HK-2 (cell line): ENCODE results near the gene STX1A.

ENCODE experiments used
- DNase-seq: peaks from one replicate; pipeline ENCODE4 v3.0.0-alpha.2; 2018; ENCODE audit not compliant: unreplicated experiment

STX1A gene

DNA sequence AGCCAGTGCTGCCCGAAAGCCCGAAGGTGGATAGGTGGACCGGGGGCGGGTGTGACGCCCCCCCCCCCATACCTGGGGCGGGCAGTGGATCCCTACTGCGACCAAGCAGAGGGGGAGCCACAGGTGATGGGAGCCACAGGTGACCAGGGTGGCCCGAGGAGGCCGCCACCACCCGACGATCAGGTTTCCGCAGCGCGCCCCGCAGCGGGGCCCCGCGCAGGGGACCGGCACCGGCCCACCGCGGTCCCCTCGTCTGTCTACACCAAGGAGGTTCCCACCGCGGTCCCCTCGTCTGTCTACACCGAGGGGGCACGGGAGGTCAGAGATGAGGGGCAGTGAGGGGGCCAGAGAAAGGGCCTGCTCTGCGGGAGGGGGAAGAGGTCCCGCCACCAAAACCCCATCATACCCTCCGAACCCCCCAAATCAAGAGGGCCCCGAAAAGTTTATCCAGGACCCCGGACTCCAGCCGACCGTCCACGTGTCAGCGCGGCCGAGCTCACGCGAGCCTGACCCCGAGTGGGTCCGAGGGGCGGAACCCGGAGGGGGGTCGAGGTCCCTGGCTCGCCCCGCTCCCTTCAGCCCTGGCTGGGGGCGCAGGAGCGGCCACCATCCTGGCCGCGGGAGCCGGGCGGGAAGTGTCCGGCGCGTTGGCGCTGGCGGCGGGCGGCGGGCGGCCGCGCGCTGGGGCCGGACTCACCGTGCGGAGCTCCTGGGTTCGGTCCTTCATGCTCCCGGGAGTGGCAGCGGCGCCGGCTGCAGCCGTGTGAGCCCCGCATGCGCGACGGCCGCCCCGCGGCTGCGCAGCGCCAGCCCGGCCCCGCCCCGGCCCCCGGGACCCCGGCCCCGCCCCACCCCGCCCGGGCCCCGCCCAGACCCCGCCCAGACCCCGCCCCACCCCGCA, at the start of gene STX1A:
Gene STX1A (minus strand): TSS at position 765 of the 901 bp plus-strand sequence. CDS start 38 bp downstream, at position 727.
- DNase-seq = peak; percentile 76

DNA sequence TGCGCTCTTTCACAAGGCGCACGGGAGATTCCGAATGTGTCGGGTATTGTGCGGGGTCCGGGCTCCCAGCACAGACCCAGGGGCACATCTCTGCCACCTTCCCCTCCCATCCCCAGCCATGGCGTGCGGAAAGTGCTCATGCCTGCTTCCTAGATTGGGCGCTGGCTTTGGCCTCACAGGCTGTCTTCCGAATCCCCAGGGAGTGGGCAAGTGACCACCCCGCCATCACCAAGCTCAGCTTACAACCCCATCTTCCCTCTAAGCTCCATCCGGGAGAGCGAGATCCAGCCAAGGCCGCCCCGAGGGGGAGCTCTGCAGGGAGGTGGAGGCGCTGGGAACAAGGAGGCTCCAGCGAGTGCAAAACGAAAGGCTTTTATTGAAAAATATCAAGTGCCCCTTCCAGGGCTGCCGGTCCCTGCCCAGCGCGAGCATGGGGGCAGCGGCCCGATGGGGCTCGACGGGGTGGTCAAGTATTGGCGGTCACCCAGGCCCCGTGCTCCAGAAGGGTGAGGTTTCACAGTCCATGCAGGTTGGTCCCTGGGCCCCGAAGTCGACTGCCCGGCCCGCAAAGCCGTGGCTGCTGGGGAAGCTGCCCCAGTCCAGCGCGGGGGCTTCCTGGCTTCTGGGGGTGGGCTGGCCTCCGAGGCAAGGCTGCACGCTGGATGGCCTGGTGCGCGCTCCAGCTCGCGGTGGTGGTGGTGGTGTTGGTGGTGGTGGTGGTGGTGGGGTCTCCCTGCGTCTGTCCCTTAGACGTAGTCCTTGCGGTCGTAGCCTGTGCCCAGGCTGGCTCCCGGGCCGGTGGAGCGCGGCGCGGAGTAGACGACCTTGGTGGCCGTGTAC, 49.4 kb upstream of the STX1A start:
- DNase-seq = no peak

DNA sequence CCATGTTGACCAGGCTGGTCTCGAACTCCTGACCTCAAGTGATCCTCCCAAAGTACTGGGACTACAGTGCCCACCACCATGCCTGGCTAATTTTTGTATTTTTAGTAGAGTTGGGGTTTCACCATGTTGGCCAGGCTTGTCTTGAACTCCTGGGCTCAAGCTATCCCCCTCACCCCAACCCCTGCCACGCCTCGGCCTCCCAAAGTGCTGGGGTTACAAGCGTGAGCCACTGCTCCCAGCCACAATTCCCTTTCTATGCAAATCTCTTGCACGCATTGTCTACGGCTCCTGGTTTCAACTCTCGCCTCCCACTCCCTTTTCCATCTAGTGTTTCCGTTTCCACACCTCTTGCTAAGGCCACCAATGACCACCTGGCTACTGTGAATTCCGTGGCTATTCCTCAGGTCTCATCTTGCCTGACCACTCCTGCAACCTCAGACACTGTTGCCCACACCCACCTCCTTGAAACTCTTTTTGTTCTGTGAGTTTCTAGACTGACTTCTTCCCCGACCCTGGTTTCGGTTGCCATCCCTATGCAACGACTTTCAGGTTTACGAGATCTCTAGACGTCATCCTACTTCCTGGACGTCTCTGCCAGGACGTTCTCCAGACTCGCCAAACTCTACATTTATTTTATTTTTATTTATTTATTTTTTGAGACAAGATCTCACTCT, 47.2 kb upstream of the STX1A start:
- no peak for DNase-seq

DNA sequence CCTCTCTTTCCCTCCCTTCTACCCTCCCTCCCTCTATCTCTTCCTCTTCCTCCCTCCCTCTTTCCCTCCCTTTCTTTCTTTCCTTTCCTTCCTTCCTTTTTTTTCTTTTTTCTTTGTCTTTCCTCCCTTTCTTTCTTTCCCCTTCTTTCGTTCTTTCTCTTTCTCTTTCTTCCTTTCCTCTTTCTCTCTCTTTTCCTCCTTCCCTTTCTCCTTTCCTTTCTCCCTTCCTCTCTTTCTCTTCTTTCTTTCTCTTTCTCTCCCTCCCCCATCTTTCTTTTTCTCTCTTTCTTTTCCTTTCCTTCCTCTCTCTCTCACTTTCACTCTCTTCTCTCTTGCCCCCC, 43.2 kb upstream of the STX1A start:
- DNase-seq = no peak

DNA sequence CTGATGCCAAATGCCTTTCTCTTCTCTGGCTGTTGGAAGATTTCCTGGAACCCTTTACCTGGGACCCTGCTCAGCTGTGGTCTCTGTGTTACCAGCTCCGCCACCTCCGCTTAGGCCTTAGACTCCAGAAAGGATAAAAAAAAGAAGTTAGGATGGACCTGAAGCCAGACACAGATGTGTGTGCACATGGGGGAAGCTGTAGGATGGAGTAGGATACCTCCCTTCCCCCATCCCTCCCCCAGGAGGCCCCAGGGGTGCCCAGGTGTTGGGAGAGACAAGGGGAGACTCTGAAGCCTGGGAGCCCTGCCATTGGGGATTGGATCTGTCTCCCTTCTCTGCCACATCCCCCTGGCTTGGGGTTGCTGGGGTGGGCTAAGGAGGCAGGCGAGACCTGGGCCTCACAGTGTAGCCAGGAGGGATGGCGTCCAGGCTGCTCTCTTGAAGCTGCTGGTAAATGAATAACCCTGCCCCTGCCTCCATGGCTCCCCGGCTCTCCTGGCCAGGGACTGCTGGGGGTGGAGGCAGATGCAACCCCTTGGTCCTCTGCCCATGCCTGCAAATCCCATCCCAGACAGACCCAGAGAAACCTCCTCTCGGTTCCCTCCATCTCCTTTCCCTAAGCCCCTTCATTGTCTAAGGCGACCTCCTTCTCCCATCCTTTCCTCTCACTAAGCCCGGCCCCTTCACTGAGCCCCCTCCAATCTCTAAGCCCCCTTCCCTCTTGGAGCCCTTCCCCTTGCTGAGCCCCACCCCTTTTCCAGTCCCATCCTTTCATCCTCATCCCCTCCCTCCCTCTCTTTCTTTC, 42.6 kb upstream of the STX1A start:
- DNase-seq = no peak

DNA sequence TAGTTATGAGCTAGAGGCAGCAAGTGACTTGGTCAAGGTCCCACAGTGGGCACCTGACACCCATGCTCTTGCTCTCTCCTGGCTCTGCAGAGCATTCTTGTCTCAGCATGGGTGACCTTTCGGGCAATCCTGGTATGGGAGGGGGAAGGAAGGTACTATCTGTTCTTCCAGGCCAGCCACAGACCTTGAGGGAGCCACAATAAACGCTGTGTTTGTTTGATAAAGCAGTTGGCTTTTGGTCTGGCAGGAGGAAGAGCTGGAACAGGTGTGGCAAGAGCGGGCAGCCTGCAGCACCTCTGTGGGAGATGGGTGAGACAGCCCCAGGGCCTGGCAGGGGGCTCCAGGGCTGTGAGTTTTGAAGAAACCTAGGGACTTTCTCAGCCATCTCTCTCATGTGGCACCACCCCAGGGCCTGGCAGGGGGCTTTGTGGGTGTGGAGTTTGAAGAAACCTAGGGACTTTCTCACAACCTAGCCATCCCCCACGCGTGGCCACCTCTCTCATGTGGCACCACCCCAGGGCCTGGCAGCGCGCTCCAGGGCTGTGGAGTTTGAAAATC, 39.2 kb upstream of the STX1A start:
- DNase-seq = no peak

DNA sequence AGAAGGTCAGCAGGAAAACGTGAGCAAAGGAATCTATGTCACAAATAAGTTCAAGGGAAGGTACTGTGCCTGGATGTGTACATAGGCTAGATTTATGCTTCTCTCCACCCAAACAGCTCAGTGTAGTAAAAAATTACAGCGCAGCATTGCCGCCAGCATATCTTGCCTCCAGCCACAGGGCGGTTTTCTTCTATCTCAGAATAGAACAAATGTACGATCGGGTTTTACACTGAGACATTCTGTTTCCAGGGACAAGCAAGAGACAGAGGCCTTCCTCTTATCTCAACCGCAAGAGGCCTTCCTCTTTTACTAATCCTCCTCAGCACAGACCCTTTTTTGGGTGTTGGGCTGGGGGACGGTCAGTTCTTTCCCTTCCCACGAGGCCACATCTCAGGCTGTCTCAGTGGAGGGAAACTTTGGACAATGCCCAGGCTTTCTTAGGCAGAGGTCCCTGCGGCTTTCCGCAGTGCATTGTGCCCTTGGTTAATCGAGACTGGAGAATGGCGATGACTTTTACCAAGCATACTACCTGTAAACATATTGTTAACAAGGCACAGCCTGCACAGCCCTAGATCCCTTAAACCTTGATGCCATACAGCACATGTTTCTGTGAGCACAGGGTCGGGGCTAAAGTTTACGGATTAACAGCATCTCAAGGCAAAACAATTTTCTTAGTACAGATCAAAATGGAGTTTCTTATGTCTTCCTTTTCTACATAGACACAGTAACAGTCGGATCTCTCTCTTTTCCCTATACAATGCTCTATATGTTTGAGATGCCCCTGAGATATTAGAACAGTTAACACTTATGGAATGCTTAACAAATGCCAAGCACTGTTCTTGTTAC, 30.7 kb upstream of the STX1A start:
- no peak for DNase-seq

DNA sequence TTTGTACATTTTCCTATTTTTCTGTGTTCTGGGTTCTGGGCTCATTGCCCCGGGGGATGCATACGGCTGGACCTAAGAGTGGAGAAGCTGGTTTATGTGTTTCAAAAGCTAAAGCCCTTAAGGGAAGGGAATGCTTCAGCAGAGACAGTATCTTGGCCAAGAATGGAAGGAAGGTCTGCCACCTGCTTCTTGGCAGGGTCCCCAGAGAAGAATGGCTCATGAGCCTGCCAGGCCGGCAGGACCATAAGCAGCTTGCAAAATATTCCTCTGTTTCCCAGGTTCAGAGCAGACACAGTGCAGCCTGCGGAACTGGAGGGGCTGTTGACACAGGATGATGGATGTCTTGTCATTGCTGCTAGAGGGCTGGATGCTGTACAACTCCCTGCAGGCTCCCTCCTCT, 26.9 kb upstream of the STX1A start:
- no peak for DNase-seq

DNA sequence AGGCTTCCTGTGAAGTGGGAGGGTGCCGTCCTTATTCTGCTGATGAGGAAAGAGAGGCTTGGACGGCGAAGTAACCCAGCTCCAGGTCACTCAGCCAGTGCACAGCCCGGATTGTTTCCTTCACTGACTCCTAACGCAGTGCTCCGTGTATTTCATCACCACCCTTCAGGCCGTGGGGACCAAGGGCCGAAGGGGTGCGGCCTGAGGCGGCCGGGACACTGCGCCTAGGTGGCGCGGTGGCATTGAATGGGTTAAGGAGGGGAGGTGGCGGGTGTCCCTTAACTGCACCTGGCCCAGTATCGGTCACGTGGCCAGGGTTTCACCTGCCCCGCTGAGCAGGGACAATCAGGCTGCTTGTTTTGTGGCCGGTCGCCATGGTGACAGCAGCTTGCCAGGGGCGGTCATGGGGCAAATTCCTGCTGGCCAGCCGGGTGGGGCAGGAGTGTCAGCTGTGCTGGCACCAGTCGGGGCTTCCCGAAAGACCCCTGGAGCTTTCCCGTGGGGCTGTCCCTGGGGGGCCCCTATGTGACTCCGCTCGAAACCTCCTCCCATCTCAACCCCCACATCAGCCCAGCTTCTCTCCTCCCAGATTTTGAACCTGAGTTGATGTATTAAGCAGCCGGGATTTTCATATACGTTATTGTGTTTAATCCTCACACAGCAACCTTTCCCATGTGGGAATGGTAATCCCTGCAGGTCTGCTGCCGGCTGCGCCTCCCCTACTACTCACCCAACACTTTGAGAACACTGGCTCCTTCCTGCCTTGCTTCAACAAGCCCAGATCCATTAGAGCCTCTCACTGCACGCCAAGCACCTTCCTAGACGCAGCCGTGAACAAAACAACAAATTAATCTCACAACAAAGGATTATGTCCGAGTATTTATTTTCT, 23.5 kb upstream of the STX1A start:
- DNase-seq = peak; percentile 72

DNA sequence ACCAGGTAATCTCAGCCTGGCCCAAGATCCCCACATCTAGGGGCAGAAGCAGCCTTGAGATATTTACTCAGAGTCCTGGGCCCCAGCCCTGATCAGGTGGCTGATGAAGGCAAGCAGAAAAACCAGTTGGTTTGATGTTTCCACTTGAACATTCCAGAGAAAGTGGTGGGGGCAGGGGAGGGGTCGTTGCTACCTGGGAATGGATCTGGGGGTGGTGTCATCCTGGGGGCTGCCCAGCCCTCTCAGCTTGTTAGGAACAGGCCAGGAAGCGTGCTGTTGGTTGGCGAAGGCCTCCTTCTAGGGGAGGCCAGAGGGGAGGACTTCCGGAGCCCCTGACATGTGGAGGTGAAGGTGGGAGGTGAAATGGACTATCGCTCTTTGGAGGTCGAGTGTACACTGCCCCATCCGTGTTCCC, 22.9 kb upstream of the STX1A start:
- no peak for DNase-seq

DNA sequence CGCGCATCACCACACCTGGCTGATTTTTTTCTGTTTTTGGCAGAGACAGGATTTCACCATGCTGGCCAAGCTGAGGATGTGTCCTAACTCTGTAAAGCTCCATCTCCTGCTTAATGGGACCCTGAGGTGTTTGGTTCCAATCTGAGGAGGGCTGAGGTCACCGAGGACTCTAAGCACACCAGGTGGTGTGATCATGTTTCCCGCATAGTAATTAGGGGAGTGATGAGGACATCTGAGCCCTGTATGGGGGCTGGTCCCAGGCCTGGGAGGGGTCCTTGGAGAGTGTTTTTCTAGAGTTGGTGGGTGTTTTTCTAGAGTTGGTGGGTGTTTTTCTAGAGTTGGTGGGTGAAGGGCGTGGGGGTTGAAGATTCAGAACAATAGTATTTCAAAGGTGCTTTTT, 22.1 kb upstream of the STX1A start:
- no peak for DNase-seq

DNA sequence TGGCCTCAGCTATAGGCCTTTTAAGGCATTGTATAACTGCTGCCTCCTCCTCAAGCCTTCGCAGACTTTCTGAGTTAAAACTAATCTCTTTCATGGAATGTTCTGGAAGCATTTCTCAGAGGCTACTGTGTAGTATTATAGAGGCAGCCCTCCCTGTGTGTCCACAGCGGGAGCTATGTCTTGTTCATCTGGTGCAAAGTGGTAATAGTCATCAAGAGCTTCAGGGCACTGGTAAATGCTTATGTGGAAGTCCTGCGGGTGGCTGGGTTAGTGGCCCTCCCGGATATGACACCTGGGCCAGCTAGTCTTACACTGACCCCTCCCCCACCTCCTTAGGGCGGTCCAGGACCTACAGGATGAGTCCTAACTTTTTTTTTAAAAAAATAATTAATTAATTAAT, 21.3 kb upstream of the STX1A start:
- DNase-seq = no peak

DNA sequence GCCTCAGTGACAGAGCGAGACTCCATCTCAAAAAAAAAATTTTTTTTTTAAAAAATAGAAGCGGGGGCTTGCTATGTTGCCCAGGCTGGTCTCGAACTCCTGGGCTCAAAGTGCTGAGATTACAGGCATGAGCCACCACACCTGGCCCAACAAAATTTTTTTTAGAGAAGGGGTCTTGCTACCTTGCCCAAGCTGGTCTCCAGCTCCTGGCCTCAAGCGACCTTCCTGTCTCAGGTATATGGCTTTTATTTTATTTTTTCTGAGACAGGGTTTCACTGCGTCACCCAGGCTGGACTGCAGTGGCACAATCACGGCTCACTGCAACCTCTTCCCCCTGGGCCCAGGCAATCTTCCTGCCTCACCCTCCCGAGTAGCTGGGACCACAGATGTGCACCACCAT, 20.7 kb upstream of the STX1A start:
- DNase-seq = no peak

DNA sequence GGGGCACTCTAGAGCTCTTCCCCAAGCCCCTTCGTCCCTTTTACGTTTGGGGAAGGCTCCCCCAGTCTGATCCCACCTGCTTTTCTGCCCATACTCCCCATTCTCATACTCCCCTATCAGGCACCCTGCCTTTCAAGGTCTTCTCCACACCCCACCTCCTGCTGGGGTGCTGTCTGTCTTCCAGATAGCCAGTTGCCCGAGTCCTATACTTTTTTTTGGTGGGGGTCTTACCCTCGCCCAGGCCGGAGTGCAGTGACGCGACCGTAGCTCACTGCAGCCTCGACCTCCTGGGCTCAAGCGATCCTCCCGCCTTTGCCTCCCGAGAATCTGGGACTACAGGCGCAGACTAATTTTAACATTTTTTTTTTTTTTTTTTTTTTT, 19.9 kb upstream of the STX1A start:
- DNase-seq = no peak

DNA sequence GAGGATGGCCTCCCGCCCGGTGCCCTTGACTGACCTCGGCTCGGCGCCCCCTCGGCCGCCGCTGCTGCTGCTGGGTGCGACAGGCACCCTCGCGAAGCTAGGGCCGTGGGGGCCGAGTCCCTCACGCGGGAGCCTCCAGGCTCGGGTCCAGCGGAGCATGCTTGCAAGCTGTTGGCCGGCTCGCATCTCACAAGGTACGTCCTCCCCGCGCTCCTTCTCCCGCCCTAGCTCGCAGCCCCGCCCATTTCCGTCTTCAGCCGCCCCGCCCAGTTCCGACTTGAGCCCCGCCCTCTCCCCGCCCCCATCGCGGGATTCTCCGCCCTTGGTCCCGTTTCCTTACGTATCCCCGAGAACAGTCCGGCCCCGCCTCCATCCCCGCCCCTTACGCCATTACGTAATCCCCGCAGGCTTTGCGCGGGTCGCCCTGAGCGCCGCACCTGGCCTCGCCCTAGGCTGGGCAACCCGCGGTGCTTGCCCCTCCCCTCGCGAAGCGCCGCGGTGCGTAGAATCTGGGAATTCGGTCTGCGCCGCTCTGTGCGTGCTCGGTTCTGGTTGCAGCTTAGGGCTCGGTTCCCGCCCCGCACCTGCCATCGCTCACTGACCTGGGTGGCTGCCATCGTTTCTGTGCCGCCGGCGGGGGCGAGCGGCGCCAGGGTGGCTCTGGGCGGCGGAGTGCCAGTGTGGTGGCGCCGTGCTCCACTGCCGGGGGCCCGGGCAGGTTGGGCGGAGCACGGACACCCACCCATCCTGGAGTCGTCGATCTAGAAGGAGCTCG, 19.3 kb upstream of the STX1A start, which contains the start of gene ABHD11:
Gene ABHD11 (minus strand): TSS at position 191 of the 775 bp plus-strand sequence. CDS start 32 bp downstream, at position 159.
- peak; percentile 99 for DNase-seq

DNA sequence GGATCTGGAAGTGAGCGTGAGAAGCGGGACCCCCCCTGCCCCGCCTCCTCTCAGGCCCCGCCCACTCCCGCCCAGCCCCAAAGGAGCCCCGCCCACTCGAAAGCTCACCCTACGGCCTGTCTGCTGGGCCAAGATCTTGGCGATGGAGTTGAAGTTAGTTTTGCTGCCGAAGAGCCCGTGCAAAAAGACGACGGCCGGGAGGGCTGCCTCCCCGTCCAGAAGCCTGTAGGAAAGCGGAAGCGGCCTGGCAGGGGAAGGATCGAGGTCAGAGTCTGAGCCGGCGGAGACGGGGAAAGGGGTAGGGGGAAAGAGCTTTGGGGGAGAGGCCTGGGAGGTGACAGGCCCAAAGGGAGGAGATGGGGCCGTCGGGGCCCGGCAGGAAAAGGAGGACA, 18.7 kb upstream of the STX1A start:
- peak; percentile 67 for DNase-seq

DNA sequence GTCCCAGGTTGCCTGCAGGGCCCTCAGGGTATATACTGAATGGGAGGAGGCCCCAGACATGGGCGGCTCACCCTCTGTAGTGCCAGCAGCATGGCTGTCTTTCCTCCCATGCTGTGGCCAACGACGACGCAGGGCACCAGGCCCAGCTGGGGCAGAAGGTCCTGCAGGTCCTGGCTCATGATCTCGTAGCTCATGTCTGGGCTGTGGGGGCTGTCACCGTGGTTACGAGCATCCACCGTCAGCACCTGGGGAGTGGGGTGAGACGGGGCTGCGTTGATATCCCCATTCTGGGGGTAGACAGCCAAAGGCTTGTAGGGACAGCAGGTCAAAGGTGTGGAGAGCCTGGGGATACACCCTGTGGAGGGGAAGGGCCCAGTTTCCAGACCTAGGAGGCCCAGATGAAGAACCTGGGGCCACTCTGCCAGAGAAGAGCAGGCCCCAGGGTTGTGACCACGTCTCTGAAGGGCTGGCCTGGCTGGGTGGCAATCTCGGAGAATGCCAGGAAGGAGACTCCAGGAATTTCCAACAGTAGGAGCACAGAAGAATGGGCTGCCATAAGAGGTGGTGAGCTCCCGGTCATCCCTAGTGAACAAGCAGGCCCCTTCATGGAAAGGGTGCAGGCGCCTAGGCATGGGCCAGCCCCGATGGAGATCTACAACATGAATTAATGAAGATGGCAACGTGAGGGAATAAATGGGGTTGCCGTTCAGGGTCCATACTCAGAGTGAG, 18.2 kb upstream of the STX1A start:
- no peak for DNase-seq

DNA sequence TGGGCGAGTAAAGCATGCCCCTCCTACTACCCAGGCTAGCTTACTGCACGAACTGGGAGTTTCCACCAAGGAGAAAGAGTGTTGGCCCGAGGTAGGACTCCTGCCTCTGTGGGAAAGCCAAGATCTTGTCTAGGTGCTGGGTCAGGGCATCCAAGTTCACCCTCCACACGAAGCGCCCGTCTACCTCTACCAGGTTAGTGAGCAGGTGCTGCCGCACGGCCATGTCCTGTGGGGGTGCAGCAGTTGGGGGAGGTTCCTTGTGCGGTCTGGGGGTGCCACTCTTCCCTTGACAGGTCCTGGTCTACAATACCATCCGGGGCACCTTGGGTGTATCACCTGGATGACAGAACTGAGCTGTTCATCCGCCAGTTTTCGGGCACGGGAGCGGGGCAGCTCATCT, 17.4 kb upstream of the STX1A start:
- DNase-seq = no peak
